ENCODE measurements around the gene AKAP1.

The AKAP1 gene

DNA sequence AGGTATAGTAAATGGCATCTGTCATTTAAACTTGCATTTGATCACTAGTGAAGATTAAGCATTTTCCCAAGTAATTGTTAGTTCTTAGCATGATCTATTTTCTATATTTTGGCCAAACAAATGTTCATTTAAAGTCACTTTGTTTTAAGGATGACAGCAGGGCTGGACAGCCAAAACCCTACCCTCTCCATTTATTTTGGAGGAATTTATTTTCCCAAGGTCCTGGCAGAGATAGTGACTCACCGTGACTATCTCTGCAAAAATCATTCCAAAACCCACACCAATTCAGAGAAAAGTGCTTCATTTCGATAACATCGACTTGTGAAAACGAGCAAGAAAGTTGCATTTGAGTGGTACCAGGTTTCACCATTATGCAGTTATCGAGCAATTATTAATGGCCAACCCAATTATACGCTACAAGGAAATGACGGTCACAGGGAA lies 665 bp upstream of the AKAP1 start:
- ATAC-seq (replicated peaks; ENCODE audit: extremely low read depth, poor library complexity, severe bottlenecking), result peak; percentile 8
- H3K36me3 Mint-ChIP-seq (ENCODE audit: insufficient read depth), result peaks cover 8% of the 10 kb centered on the region
- no peaks in the 10 kb centered on the region for H3K27me3 Mint-ChIP-seq
- peaks cover 29% of the 10 kb centered on the region for H3K4me1 Mint-ChIP-seq
- peak overlapping the region; percentile 84 for H3K4me3 Mint-ChIP-seq
- H3K9me3 Mint-ChIP-seq, result no peaks in the 10 kb centered on the region
- H3K27ac Mint-ChIP-seq (ENCODE audit: low read depth), result peak overlapping the region; percentile 83
- no peak for DNase-seq (ENCODE audit: low spot score in 2 of 2)

DNA sequence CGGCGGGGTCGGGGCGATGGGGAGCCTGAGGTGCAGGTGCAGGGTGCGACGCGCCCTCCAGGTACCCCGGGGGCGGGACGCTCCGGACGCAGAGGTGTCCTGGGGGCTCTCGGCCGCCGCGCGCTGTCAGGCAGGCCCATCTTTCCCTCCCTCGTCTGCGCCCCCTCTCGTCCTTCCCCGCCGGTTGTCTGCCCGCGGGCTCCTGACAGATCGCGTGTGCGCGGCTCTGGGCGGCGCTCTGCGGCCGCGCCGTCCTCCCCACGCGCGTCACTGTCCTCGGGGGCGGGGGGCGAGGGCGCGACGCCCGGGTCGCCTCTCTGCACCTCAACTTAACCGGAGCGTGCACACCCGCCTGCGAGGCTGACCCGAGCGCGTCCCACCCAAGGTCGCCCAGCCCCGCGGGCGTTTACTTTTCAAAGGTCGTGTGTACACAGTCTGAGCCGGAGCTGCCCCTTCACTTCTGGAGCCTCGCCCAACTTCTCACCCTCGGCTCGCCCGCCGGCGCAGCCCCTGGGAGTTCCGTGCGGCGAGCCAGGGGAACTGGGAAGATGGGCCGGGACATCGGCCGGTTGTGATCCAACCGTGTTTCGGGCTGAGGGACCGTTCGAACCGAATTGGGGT lies 512 bp downstream of the AKAP1 start:
- no peaks in the 10 kb centered on the region for H3K9me3 Mint-ChIP-seq
- peak overlapping the region; percentile 65 for H3K27ac Mint-ChIP-seq (ENCODE audit: low read depth)
- H3K4me3 Mint-ChIP-seq, result peak overlapping the region; percentile 84
- peaks cover 8% of the 10 kb centered on the region for H3K36me3 Mint-ChIP-seq (ENCODE audit: insufficient read depth)
- DNase-seq (ENCODE audit: low spot score in 2 of 2) (peak; percentile 28 to 41), ATAC-seq (replicated peaks; ENCODE audit: extremely low read depth, poor library complexity, severe bottlenecking) (peak; percentile 50)
- peaks cover 29% of the 10 kb centered on the region for H3K4me1 Mint-ChIP-seq
- H3K27me3 Mint-ChIP-seq, result no peaks in the 10 kb centered on the region

DNA sequence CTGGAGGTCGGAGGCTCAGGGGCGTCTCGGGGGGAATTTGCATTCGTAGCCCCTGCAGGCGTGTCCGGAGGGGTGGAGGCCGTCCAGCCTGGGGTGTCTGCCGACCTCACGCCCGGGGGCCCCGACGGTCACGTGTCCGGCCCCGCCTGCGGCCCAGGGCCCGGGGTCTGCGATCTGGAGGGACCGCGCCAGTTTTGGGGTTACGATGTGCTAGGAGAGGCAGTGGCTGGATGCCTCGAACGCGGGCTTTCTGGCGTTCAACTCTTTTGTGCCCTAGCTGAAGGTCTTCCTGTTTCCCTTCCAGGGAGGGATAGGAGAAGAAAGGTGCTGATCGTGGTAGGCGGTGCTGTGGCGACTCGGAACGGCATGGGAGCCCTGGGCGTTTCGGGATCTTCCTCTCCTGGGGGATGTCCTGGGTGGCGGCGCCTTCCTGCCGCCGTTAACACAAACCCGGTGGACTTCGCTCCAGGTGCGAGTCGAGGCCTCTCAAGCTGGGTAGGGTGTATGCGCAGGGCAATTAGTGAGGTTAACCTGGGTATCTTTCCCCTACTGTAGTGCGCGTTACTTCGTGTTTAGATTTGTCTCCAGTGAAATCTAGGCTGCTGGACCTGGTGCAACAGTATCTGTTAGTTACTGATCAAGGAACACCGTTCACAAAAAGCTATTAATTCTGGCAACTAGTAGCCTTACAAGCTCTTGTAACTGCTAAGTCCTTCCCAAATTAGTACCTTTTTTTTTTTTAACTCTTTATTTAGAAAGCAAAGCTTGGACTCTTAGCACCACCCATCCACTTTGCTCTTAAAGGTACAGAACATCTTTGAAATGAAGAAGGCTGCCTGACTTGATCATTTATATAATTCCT lies 1.3 kb downstream of the AKAP1 start:
- Mint-ChIP-seq H3K9me3 (no peaks in the 10 kb centered on the region), H3K4me3 (peak overlapping the region; percentile 84), H3K4me1 (peaks cover 29% of the 10 kb centered on the region), H3K36me3 (ENCODE audit: insufficient read depth) (peaks cover 8% of the 10 kb centered on the region), H3K27ac (ENCODE audit: low read depth) (peak overlapping the region; percentile 65), H3K27me3 (no peaks in the 10 kb centered on the region)
- ATAC-seq (replicated peaks; ENCODE audit: extremely low read depth, poor library complexity, severe bottlenecking) (no peak), DNase-seq (ENCODE audit: low spot score in 2 of 2) (no peak)

DNA sequence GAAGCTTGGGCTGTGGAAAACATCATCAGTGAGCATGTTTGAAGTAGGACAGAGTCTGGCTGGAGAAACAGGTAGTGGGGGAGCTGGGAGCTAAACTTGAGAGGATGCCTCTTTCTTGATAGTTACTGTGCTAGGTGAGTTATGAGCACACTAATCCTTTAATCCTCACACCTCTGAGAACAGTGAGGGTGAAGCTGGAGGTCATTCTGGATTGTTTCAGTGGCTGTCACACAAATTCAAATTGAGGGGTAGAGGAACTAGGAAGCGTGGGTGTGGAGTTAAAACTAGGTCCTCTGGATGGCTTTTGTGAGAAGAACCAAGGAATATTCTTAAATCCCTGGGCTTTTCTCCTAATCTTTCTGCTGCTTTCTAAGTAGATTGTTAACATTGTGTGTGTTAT lies 3.3 kb downstream of the AKAP1 start:
- Mint-ChIP-seq H3K4me3 (no peak overlapping the region), H3K9me3 (no peaks in the 10 kb centered on the region), H3K36me3 (ENCODE audit: insufficient read depth) (peaks cover 8% of the 10 kb centered on the region), H3K27ac (ENCODE audit: low read depth) (no peak overlapping the region), H3K27me3 (no peaks in the 10 kb centered on the region), H3K4me1 (peaks cover 35% of the 10 kb centered on the region)
- ATAC-seq (replicated peaks; ENCODE audit: extremely low read depth, poor library complexity, severe bottlenecking) (no peak), DNase-seq (ENCODE audit: low spot score in 2 of 2) (no peak)

DNA sequence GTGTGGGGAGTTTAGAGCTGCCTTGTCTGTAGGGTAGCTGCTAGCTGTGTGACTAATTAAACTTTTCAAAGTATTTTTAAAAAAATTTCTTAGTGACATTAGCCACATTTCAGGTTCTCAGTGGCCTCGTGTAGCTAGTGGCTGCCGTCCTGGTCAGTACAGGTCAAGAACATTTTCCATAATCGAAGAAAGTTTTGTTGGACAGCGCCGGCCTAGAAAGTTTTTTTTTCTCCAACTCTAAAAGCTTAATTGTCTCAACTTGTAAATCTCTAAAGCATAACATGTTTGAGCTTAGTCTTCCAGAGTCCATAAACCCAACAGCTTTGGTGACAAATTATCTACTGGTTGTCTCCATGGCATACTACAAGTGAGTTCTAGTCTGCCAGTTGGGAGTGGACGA lies 4.3 kb downstream of the AKAP1 start:
- ATAC-seq (replicated peaks; ENCODE audit: extremely low read depth, poor library complexity, severe bottlenecking) (no peak), DNase-seq (ENCODE audit: low spot score in 2 of 2) (no peak)
- no peak overlapping the region for H3K4me3 Mint-ChIP-seq
- H3K9me3 Mint-ChIP-seq, result no peaks in the 10 kb centered on the region
- peaks cover 7% of the 10 kb centered on the region for H3K36me3 Mint-ChIP-seq (ENCODE audit: insufficient read depth)
- no peaks in the 10 kb centered on the region for H3K27me3 Mint-ChIP-seq
- H3K27ac Mint-ChIP-seq (ENCODE audit: low read depth), result no peak overlapping the region
- peaks cover 42% of the 10 kb centered on the region for H3K4me1 Mint-ChIP-seq

DNA sequence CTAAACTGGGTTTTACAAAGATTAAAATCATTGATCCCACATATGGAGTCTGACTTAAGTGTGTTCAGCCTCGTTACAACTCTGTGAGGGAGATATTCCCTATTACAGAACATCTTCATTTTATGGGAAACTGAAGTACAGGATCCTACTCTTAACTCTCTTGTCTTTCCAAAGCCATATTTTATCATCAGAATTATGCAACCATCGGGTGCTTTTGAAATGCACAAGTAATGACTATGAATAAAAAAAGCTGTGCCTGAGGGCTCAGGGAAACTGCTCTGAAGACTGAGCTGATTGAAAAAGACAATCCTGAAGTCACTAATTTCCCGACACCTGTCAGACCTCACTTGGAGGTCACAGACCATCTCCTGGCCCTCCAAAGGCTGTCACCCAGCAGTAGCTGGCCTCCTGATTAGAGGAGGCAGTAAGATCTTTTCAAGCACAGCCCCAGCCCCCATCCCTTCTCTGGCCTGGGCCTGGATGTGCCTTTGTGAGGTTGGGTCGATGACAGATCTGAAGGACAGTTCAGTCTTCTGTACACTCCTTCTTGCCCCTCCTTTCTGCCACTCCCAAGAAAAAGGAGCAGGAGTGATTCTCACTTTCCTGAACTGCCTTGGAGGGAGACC lies 5.6 kb downstream of the AKAP1 start:
- peaks cover 42% of the 10 kb centered on the region for H3K4me1 Mint-ChIP-seq
- peaks cover 2% of the 10 kb centered on the region for H3K36me3 Mint-ChIP-seq (ENCODE audit: insufficient read depth)
- no peak overlapping the region for H3K4me3 Mint-ChIP-seq
- ATAC-seq (replicated peaks; ENCODE audit: extremely low read depth, poor library complexity, severe bottlenecking) (no peak), DNase-seq (ENCODE audit: low spot score in 2 of 2) (no peak)
- H3K9me3 Mint-ChIP-seq, result no peaks in the 10 kb centered on the region
- H3K27me3 Mint-ChIP-seq, result no peaks in the 10 kb centered on the region
- no peak overlapping the region for H3K27ac Mint-ChIP-seq (ENCODE audit: low read depth)

DNA sequence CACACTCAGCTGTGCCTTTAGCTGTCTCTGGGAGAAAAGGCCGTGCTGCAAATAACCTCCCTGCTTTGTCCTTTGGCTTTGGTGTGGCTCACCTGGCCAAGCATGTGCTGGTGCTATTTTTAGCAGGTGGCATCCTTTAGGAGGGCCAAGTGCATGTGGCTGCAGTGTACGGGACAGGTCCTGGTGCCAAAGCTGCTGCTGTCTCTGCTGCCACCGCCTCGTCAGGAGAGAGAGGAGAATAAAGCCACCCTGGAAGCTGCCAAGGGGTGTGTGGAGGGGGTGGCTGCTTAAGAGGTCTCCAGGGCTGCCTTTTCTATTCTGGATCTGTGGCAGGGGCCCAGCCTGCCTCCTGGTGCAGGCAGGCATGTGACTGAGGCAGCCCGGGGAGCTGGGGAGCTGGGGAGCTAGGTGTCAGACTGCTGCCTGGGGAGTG lies 6.2 kb downstream of the AKAP1 start:
- ATAC-seq (replicated peaks; ENCODE audit: extremely low read depth, poor library complexity, severe bottlenecking) (no peak), DNase-seq (ENCODE audit: low spot score in 2 of 2) (no peak)
- Mint-ChIP-seq H3K4me1 (peaks cover 41% of the 10 kb centered on the region), H3K27me3 (no peaks in the 10 kb centered on the region), H3K36me3 (ENCODE audit: insufficient read depth) (peaks cover 2% of the 10 kb centered on the region), H3K9me3 (no peaks in the 10 kb centered on the region), H3K4me3 (no peak overlapping the region), H3K27ac (ENCODE audit: low read depth) (no peak overlapping the region)

DNA sequence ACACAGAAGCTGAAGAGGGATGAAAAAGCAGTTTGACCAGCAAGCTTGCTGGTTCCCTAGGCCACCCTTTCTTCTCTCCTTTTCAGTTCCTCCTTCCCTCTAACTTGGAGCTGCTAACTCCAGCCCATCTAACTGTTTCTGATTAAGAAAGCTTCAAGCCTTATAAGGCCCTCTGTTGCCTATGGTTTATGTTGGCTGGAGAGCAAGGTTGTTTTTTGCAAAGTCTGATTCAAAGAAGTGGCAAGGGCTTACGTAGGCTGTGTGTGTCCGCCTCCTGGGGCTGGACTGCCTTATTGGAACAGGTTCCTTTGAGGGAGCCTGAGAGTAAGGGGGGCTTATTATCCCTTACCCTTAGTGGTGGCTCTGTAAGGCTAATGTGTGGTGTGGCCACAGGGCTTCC lies 7.1 kb downstream of the AKAP1 start:
- Mint-ChIP-seq H3K27me3 (no peaks in the 10 kb centered on the region), H3K9me3 (no peaks in the 10 kb centered on the region), H3K4me1 (peaks cover 31% of the 10 kb centered on the region), H3K27ac (ENCODE audit: low read depth) (no peak overlapping the region), H3K36me3 (ENCODE audit: insufficient read depth) (no peaks in the 10 kb centered on the region), H3K4me3 (no peak overlapping the region)
- DNase-seq (ENCODE audit: low spot score in 2 of 2) (no peak), ATAC-seq (replicated peaks; ENCODE audit: extremely low read depth, poor library complexity, severe bottlenecking) (no peak)

DNA sequence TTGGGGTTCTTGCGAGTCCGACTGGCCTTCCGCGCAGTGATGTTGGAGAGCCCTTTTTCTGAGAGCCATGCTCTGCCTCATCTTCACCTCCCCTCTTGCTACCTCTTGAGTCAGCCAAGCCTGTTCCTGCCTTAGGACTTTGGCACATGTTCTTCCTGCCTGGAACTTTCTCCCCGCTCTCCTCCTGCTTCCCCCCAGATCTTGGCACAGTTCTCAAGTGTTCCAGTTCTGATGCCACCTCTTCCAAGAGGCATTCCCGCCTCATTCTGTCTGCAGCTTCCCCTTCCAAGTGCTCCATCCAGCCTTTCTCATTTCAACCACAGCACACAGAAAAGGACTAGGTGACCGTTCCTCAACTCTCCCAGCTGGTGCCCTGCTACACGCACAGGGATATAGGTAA lies 7.7 kb downstream of the AKAP1 start:
- no peaks in the 10 kb centered on the region for H3K9me3 Mint-ChIP-seq
- H3K4me3 Mint-ChIP-seq, result no peak overlapping the region
- DNase-seq (ENCODE audit: low spot score in 2 of 2) (no peak), ATAC-seq (replicated peaks; ENCODE audit: extremely low read depth, poor library complexity, severe bottlenecking) (no peak)
- peaks cover 25% of the 10 kb centered on the region for H3K4me1 Mint-ChIP-seq
- H3K27me3 Mint-ChIP-seq, result no peaks in the 10 kb centered on the region
- H3K36me3 Mint-ChIP-seq (ENCODE audit: insufficient read depth), result peaks cover 1% of the 10 kb centered on the region
- no peak overlapping the region for H3K27ac Mint-ChIP-seq (ENCODE audit: low read depth)

DNA sequence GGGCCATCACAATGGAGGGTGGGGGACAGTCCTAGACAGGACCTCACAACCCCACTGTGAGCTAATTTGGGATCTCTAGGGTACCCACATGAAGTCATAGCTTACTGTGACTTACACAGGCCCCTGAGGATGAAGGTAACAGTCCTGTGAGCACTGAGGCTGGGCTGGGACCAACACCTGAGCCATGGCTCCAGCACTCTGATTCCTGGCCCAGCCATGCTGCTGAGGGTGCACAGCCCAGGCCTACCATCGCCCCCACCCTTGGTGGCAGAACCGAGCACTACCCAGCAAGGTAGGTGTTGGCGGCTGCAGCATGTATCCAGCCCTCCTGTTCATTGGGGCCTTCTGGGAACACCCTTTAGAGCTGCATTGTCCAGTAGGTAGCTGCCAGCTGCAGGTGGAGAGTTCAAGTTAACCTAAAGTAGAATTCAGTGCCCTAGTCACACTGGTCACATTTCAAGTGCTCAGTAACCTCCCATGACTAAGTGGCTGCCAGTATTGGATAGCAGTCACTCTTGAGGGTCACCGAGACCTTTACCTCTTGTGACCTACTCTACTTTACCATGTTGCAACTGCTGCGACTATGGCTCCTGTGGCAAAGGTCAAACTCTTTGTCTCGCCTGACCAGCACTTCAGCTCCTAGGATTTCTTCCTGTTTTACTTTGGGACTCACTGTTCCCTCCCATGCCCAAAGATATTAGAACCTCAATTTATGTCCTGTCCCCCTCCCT lies 11.6 kb downstream of the AKAP1 start:
- Mint-ChIP-seq H3K9me3 (no peaks in the 10 kb centered on the region), H3K4me3 (no peak overlapping the region), H3K27ac (ENCODE audit: low read depth) (no peak overlapping the region), H3K4me1 (peaks cover 27% of the 10 kb centered on the region), H3K27me3 (no peaks in the 10 kb centered on the region), H3K36me3 (ENCODE audit: insufficient read depth) (peaks cover 1% of the 10 kb centered on the region)
- ATAC-seq (replicated peaks; ENCODE audit: extremely low read depth, poor library complexity, severe bottlenecking) (no peak), DNase-seq (ENCODE audit: low spot score in 2 of 2) (no peak)

DNA sequence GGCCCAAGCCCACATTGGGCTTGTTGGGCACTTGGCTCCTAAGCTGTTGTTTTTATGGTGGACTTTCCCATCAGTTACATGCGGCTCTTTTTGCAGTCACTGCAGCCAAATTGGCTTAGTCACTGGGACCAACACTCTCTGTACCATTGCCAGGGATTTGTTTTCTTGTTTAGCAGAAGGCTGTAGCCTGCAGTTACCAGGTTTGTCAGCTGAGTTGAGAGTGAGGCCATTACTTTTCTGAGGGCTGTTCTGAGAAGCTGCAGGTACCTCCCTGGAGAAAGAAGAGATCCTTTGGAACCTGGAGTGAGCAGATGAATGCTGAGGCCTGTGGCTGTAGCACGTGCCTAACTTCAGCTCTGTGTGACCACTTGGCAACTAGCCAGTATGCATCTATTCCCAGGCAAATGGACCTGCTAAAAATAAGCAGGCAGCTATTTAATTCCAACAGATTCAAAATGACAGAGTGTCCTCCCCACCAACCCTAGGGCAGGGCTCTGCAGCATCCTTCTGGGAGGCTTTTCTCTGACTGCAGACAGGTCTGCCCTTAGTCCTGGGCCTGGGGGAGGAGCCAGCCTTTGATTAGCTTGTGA lies 12.9 kb downstream of the AKAP1 start:
- H3K27me3 Mint-ChIP-seq, result no peaks in the 10 kb centered on the region
- ATAC-seq (replicated peaks; ENCODE audit: extremely low read depth, poor library complexity, severe bottlenecking), result no peak
- H3K9me3 Mint-ChIP-seq, result no peaks in the 10 kb centered on the region
- H3K4me1 Mint-ChIP-seq, result peaks cover 24% of the 10 kb centered on the region
- H3K36me3 Mint-ChIP-seq (ENCODE audit: insufficient read depth), result peaks cover 1% of the 10 kb centered on the region
- no peak overlapping the region for H3K4me3 Mint-ChIP-seq
- H3K27ac Mint-ChIP-seq (ENCODE audit: low read depth), result no peak overlapping the region
- no peak for DNase-seq (ENCODE audit: low spot score in 2 of 2)

DNA sequence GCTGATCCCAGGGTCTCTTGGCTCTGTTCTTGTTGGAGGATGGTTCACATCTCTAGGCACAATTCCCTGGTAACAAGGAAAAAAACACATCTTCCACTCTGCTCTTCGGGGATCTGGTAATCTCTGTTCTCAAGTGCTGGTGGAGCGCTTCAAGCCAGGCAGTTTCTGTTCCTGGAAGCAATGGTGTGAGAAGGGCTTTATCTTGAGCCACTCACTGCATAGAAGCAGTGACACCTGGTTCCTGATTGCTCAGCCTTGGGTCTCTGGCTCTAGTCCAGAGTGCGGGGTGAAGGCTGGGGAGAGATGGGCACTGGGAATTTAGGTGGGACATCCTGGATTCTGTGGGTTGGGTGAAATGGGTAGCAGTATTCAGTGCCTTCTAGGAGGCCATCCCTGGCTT lies 14.1 kb downstream of the AKAP1 start:
- Mint-ChIP-seq H3K36me3 (ENCODE audit: insufficient read depth) (peaks cover 1% of the 10 kb centered on the region), H3K9me3 (no peaks in the 10 kb centered on the region), H3K4me1 (peaks cover 15% of the 10 kb centered on the region), H3K27ac (ENCODE audit: low read depth) (peak overlapping the region; percentile 58), H3K27me3 (no peaks in the 10 kb centered on the region), H3K4me3 (no peak overlapping the region)
- no peak for ATAC-seq (replicated peaks; ENCODE audit: extremely low read depth, poor library complexity, severe bottlenecking)
- no peak for DNase-seq (ENCODE audit: low spot score in 2 of 2)
